Mesenchymal stem cell (in vitro differentiated cells and primary cell): ENCODE data around the gene COL6A1.

ENCODE experiments used
- DNase-seq: peaks from one replicate; pipeline ENCODE4 v3.0.0-alpha.2; 2013
- H2AFZ ChIP-seq: one replicate; pipeline ENCODE4 v1.6.1; 2013; ENCODE audit warnings: low read depth, mild to moderate bottlenecking, control low read depth, inconsistent platforms, low read length, moderate library complexity
- H2AK5ac ChIP-seq: 2 replicates; pipeline ENCODE4 v1.6.1; 2013; ENCODE audit warnings: low read length, moderate library complexity, mild to moderate bottlenecking, inconsistent platforms; ENCODE audit not compliant: severe bottlenecking
- H2BK120ac ChIP-seq: one replicate; pipeline ENCODE4 v1.6.1; 2013; ENCODE audit warnings: low read depth, mild to moderate bottlenecking, inconsistent platforms, low read length, moderate library complexity
- H2BK12ac ChIP-seq, 2 experiments: one replicate each; pipeline ENCODE4 v1.6.1; 2013; ENCODE audit warnings: inconsistent platforms in 2 of 2, low read length in 2 of 2, mild to moderate bottlenecking in 2 of 2, moderate library complexity in 2 of 2, control low read depth in 1 of 2
- H2BK15ac ChIP-seq: one replicate; pipeline ENCODE4 v1.6.1; 2013; ENCODE audit warnings: mild to moderate bottlenecking, low read depth, inconsistent platforms; ENCODE audit not compliant: poor library complexity, severe bottlenecking
- H2BK5ac ChIP-seq: 2 replicates; pipeline ENCODE4 v1.6.1; 2013; ENCODE audit warnings: low read depth, mild to moderate bottlenecking, low read length, control low read depth, inconsistent platforms; ENCODE audit not compliant: poor library complexity, severe bottlenecking
- H3K14ac ChIP-seq, 2 experiments: one replicate each; pipeline ENCODE4 v1.6.1; 2013; ENCODE audit warnings: inconsistent platforms in 2 of 2, low read length in 2 of 2, control low read depth in 1 of 2, mild to moderate bottlenecking in 1 of 2, moderate library complexity in 1 of 2
- H3K18ac ChIP-seq, 2 experiments: one replicate each; pipeline ENCODE4 v1.6.1; 2013; ENCODE audit warnings: inconsistent platforms in 2 of 2, low read length in 2 of 2, control low read depth in 1 of 2, low read depth in 1 of 2, mild to moderate bottlenecking in 1 of 2
- H3K23ac ChIP-seq, 2 experiments: one replicate each; pipeline ENCODE4 v1.6.1; 2013; ENCODE audit warnings: inconsistent platforms in 2 of 2, low read length in 2 of 2, mild to moderate bottlenecking in 2 of 2, moderate library complexity in 2 of 2, control low read depth in 1 of 2
- H3K27ac ChIP-seq: 2 replicates; pipeline ENCODE4 v1.5.1; 2013; ENCODE audit warnings: mild to moderate bottlenecking, moderate library complexity, low read length, control low read depth, inconsistent platforms; ENCODE audit not compliant: poor library complexity, severe bottlenecking
- H3K27me3 ChIP-seq, 2 experiments: 2 replicates each; pipeline versions ENCODE4 v1.6.1 to v1.7.0; 2013; ENCODE audit warnings: low read length in 2 of 2, mild to moderate bottlenecking in 2 of 2, moderate library complexity in 2 of 2, control low read depth in 1 of 2, inconsistent platforms in 1 of 2; ENCODE audit not compliant: control insufficient read depth in 1 of 2, insufficient read depth in 1 of 2
- H3K36me3 ChIP-seq, 2 experiments: 2 replicates each; pipeline versions ENCODE4 v1.6.1 to v1.7.0; 2013; ENCODE audit warnings: low read length in 2 of 2, control low read depth in 1 of 2, inconsistent platforms in 1 of 2, low read depth in 1 of 2, mild to moderate bottlenecking in 1 of 2; ENCODE audit not compliant: insufficient read depth in 2 of 2, control insufficient read depth in 1 of 2
- H3K4ac ChIP-seq, 2 experiments: one replicate each; pipeline ENCODE4 v1.6.1; 2013; ENCODE audit warnings: inconsistent platforms in 2 of 2, low read length in 2 of 2, mild to moderate bottlenecking in 2 of 2, moderate library complexity in 2 of 2, control low read depth in 1 of 2, low read depth in 1 of 2
- H3K4me1 ChIP-seq: 2 replicates; pipeline ENCODE4 v1.6.1; 2013; ENCODE audit warnings: low read depth, low read length, control low read depth; ENCODE audit not compliant: control insufficient read depth, insufficient read depth
- H3K4me2 ChIP-seq: 2 replicates; pipeline ENCODE4 v1.6.1; 2013; ENCODE audit warnings: low read length, mild to moderate bottlenecking, inconsistent platforms; ENCODE audit not compliant: poor library complexity, severe bottlenecking
- H3K4me3 ChIP-seq, 2 experiments: 2 replicates each; pipeline versions ENCODE4 v1.5.1 to v1.7.0; 2013; ENCODE audit warnings: low read length in 2 of 2, mild to moderate bottlenecking in 2 of 2, control low read depth in 1 of 2, low read depth in 1 of 2; ENCODE audit not compliant: insufficient read depth in 1 of 2
- H3K79me1 ChIP-seq: replicated peaks from 2 replicates; pipeline ENCODE4 v1.6.1; 2013; ENCODE audit warnings: mild to moderate bottlenecking, control low read depth, low read length, inconsistent platforms; ENCODE audit not compliant: poor library complexity, severe bottlenecking
- H3K9ac ChIP-seq: 2 replicates; pipeline ENCODE4 v1.7.0; 2013; ENCODE audit warnings: mild to moderate bottlenecking, low read length, moderate library complexity
- H3K9me3 ChIP-seq: 2 replicates; pipeline ENCODE4 v1.7.0; 2013; ENCODE audit warnings: mild to moderate bottlenecking, low read length; ENCODE audit not compliant: control insufficient read depth
- H4K8ac ChIP-seq: one replicate; pipeline ENCODE4 v1.6.1; 2013; ENCODE audit warnings: inconsistent platforms, mild to moderate bottlenecking, low read length, moderate library complexity
- H4K91ac ChIP-seq: one replicate; pipeline ENCODE4 v1.6.1; 2013; ENCODE audit warnings: mild to moderate bottlenecking, low read length, inconsistent platforms
- WGBS: methylation state at CpG from one replicate; pipeline ENCODE4 v1.1.7; 2013; ENCODE audit warnings: mixed read lengths; 5-methylcytosine and 5-hydroxymethylcytosine counted together

The COL6A1 gene

GRCh38 chr21:46008893-46009621, 27.5 kb downstream of the COL6A1 start:
- Histone ChIP-seq H4K91ac (peak overlapping the region; percentile 4), H2BK120ac (no peak overlapping the region), H2AFZ (no peak overlapping the region), H3K4me1 (peaks cover 2% of the 10 kb centered on the region), H2AK5ac (no peak overlapping the region), H3K23ac (no peak overlapping the region), H3K27ac (no peak overlapping the region), H3K4me3 (no peak overlapping the region), H2BK12ac (peak overlapping the region; percentile 67 to 74), H2BK5ac (no peak overlapping the region), H3K14ac (no peak overlapping the region), H2BK15ac (peak overlapping the region; percentile 44), H3K4ac (peak overlapping the region in 1 of 2 experiments; percentile 58), H4K8ac (peak overlapping the region; percentile 32), H3K79me1 (no peaks in the 10 kb centered on the region), H3K36me3 (peaks cover 11 to 20% of the 10 kb centered on the region in 2 experiments), H3K18ac (no peak overlapping the region), H3K4me2 (no peak overlapping the region), H3K9me3 (peaks cover 10% of the 10 kb centered on the region), H3K9ac (no peak overlapping the region), H3K27me3 (no peaks in the 10 kb centered on the region)
- no peak for DNase-seq
- 82% methylated on average over 14 of the region's 16 CpGs for WGBS

- H3K4me3 ChIP-seq: no peak overlapping the region
- no peaks in the 10 kb centered on the region for H3K79me1 ChIP-seq
- H3K4ac ChIP-seq: no peak overlapping the region
- H2AK5ac ChIP-seq: no peak overlapping the region
- peak overlapping the region in 1 of 2 experiments; percentile 21 for H2BK12ac ChIP-seq
- H3K4me1 ChIP-seq: peaks cover 2% of the 10 kb centered on the region
- H2BK5ac ChIP-seq: no peak overlapping the region
- no peak overlapping the region for H3K14ac ChIP-seq
- H3K27ac ChIP-seq: no peak overlapping the region
- no peak overlapping the region for H3K4me2 ChIP-seq
- no peak overlapping the region for H2BK120ac ChIP-seq
- DNase-seq: no peak
- no peak overlapping the region for H4K8ac ChIP-seq
- no peak overlapping the region for H4K91ac ChIP-seq
- H3K27me3 ChIP-seq: no peaks in the 10 kb centered on the region
- H3K9ac ChIP-seq: no peak overlapping the region
- peaks cover 1% of the 10 kb centered on the region for H3K9me3 ChIP-seq
- no peak overlapping the region for H2BK15ac ChIP-seq
- H3K23ac ChIP-seq: no peak overlapping the region
- no peak overlapping the region for H2AFZ ChIP-seq
- H3K18ac ChIP-seq: no peak overlapping the region
- WGBS: 94% methylated on average over 26 of the region's 34 CpGs
- peaks cover under 1 to 9% of the 10 kb centered on the region in 2 experiments for H3K36me3 ChIP-seq
Measured at GRCh38 chr21:46009951-46010705, 28.6 kb downstream of the COL6A1 start.

GRCh38 chr21:46011267-46011967, 29.8 kb downstream of the COL6A1 start:
- Histone ChIP-seq H2AFZ (no peak overlapping the region), H3K27ac (no peak overlapping the region), H3K4me3 (no peak overlapping the region), H3K14ac (peak overlapping the region in 1 of 2 experiments; percentile 96), H3K4ac (no peak overlapping the region), H4K91ac (peak overlapping the region; percentile 32), H3K79me1 (no peaks in the 10 kb centered on the region), H2BK15ac (peak overlapping the region; percentile 74), H2BK120ac (no peak overlapping the region), H2BK5ac (no peak overlapping the region), H4K8ac (no peak overlapping the region), H3K9me3 (no peaks in the 10 kb centered on the region), H2BK12ac (peak overlapping the region; percentile 77 to 86), H3K4me2 (no peak overlapping the region), H3K36me3 (peaks cover 0 to 2% of the 10 kb centered on the region in 2 experiments), H3K23ac (no peak overlapping the region), H3K4me1 (peaks cover 2% of the 10 kb centered on the region), H3K18ac (peak overlapping the region in 1 of 2 experiments; percentile 64), H2AK5ac (no peak overlapping the region), H3K27me3 (no peaks in the 10 kb centered on the region), H3K9ac (peak overlapping the region; percentile 12)
- DNase-seq: no peak
- 93% methylated on average over 21 of the region's 22 CpGs for WGBS

DNA sequence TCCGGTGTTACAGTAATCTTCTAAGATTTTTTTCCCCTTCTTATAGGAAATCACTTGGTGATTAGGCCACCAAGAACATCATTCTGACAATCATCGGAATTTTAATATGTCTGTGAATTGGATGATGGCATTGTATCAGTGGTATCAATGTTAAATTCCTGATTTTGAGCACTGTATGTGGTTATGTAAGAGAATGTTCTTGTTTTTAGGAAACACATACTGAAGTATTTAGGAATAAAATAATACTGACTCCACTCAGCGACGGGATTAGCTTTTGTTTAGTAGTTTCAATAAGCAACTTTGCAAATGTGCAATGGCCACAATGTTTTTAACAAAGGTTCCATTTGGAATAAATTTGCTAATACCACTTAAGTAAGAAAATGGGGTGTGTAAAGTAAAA, 30.6 kb downstream of the COL6A1 start:
- no peak overlapping the region for H3K18ac ChIP-seq
- H2BK120ac ChIP-seq: no peak overlapping the region
- WGBS: 100% methylated on average over 3 of the region's 4 CpGs
- peaks cover 4% of the 10 kb centered on the region for H3K4me1 ChIP-seq
- H3K4me2 ChIP-seq: no peak overlapping the region
- no peak overlapping the region for H2BK12ac ChIP-seq
- H2BK15ac ChIP-seq: no peak overlapping the region
- H3K36me3 ChIP-seq: no peaks in the 10 kb centered on the region
- no peak overlapping the region for H3K23ac ChIP-seq
- H3K27me3 ChIP-seq: no peaks in the 10 kb centered on the region
- H3K79me1 ChIP-seq: no peaks in the 10 kb centered on the region
- no peak overlapping the region for H2AK5ac ChIP-seq
- no peak overlapping the region for H4K91ac ChIP-seq
- no peak overlapping the region for H2BK5ac ChIP-seq
- no peak overlapping the region for H3K14ac ChIP-seq
- H3K9me3 ChIP-seq: no peaks in the 10 kb centered on the region
- H3K4me3 ChIP-seq: no peak overlapping the region
- DNase-seq: no peak
- no peak overlapping the region for H3K4ac ChIP-seq
- H3K9ac ChIP-seq: peak overlapping the region; percentile 12
- no peak overlapping the region for H4K8ac ChIP-seq
- no peak overlapping the region for H2AFZ ChIP-seq
- H3K27ac ChIP-seq: no peak overlapping the region
